Fibroblast of mammary gland (primary cell): ENCODE data around the gene MATCAP1.
A peak's percentile ranks its signal among the peaks of the same experiment; 100 is the strongest.

ENCODE experiments used
- DNase-seq: peaks from one replicate; pipeline ENCODE4 v3.0.0-alpha.2; 2010; ENCODE audit warnings: low read depth
- H3K4me3 ChIP-seq: 2 replicates; pipeline ENCODE4 v1.5.1; 2011; ENCODE audit warnings: low read depth, mild to moderate bottlenecking, low read length, moderate library complexity; ENCODE audit not compliant: control insufficient read depth
- CTCF ChIP-seq: conservative IDR thresholded peaks from 2 replicates; pipeline ENCODE4 v1.5.1; 2011; ENCODE audit warnings: low read depth, low read length, inconsistent platforms; ENCODE audit not compliant: control insufficient read depth, insufficient read depth

MATCAP1 gene

GRCh38 chr16:67207249-67208091 is 23.7 kb upstream of the MATCAP1 start:
- peak; percentile 46 for DNase-seq
- no peak for TF ChIP-seq CTCF

GRCh38 chr16:67206838-67207248 is 23.1 kb upstream of the MATCAP1 start:
- DNase-seq: peak; percentile 41
- TF ChIP-seq CTCF: no peak
- no peak overlapping the region for H3K4me3 ChIP-seq

More at GRCh38 chr16:67207249-67208091, 23.7 kb upstream of the MATCAP1 start:
- H3K4me3 ChIP-seq: no peak overlapping the region

- DNase-seq: no peak
- no peak for TF ChIP-seq CTCF
- no peak overlapping the region for H3K4me3 ChIP-seq
Observed at GRCh38 chr16:67206129-67206837, 22.5 kb upstream of the MATCAP1 start.

- DNase-seq: no peak
- no peak overlapping the region for H3K4me3 ChIP-seq
- TF ChIP-seq CTCF: no peak
Observed at GRCh38 chr16:67204076-67204475, 20.3 kb upstream of the MATCAP1 start.

- no peak for TF ChIP-seq CTCF
- no peak overlapping the region for H3K4me3 ChIP-seq
- DNase-seq: no peak
Observed at GRCh38 chr16:67202956-67203493, 19.3 kb upstream of the MATCAP1 start.

- DNase-seq: no peak
- TF ChIP-seq CTCF: no peak
- no peak overlapping the region for H3K4me3 ChIP-seq
Observed at GRCh38 chr16:67202426-67202825, 18.7 kb upstream of the MATCAP1 start.
